ENCODE data around the gene SELENOM. TPM values are rescaled to one million over a fixed set of nuclear protein-coding genes. Genes with fewer than 3 reads are reported as not detected.
"Not testable (repeated sequence)": the region's sequence is repeated elsewhere in the genome, so short reads cannot be mapped to it uniquely, and the experiment has no call there.

The SELENOM gene
- total RNA-seq, 1 donor from 2014 or later, result 11.8 TPM

DNA sequence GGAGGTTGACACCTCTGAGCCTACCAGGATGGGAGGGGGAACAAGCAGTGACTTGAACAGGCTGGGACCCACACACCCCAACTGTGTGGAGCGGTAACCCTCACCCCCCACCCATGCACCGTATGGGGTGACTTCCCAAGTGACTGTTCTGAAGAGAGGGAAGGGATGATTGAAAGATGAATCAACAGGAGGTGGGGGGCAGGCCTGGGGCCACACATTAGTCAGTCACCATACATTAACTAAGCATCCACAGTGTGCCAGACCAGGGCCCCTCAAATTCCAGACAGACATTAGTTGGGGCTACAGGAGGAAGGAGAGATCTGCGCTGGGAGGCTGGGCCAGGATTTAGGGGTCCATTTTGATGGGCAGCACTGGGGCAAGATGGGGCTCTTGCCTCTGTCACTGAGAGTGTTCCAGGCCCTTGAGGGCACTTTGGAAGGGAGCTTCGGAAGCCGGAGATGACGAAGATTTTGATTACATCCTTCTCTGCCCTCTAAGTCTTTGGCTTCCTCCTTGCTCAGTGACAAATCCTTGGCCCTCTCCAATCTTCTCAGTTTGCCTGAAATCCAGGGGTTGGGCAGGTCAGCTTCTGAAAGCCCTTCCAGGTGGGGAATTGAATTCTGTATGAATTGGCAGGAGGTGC, 25.3 kb downstream of the SELENOM start:
- DNase-seq (ENCODE audit: low spot score in 2 of 2) (no peak), FAIRE-seq (no peak)

DNA sequence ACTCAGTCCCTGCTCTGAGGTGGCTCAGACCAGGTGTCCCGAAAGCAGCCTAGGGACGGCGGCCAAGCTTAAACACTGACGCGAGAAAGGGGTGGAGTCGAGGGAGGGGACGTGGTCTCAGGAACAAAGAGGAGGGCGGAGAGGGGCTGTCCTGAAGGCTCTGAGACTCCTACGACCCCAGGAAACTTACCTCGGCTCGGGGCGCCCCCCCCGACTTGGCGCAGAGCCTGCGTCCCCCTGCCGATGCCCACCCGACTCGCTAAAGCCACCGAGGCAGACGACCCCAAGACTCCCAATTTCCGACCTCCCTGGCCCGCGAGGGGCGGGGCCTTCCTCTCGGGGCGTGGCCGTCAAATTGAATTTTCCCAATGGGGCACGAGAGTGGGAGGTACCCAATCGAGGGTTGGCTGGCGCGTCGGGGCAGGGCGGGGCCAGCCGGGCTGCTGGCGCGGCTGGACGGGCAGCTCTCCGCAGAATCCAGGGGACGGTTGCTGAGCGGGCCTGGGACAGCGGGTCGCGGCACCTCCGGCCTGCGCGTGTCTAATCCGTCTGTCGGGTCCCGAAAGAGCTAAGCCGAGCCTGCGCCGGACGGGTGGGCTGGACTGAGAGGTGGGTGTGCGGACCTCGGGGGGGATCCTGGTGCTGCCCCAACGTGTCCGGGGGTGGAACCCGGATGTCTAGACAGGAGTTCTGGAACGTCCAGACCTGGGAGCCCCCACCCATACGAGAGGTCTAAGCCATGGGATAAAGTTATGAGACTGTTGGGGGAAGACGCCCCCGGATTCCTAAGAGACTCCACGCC, 26.3 kb downstream of the SELENOM start, which contains the start of gene SMTN:
Gene SMTN, plus strand, starts transcription at position 471 of the 802 bp plus-strand sequence. CDS start 1,941 bp downstream, outside the sequence.
- FAIRE-seq (no peak), DNase-seq (ENCODE audit: low spot score in 2 of 2) (peak; percentile 76 to 95)

DNA sequence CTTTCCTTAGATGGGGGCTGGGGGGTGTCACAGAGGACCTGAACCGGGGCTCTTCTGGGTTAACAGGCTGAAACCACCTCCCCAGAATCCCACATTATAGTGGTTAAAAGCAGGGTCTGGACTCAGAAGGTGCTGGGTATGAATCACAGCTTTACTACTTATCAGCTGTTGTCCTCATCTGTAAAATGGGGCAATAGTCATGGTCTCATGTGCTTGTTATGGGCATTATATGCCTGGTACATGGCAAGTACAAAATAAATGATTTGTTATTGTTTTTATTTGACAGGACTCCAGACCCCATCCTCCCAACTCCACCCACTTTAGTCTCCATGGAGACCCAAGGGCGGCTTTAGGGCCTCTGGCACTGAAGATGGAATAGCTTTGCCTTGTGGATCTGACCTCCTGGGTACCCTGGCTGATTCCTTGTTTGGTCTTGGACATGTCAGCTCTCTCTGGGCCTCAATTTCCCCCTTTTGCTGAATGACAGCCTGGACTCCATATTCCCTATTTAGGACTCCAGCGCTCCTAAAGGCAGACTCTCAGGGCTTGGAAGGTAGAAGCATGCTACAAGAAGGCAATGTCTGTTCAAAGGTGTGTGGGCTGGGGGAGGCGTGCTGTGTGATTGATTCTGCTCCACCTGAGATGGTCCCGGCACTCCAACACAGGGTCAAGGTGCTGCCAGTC, 27.1 kb downstream of the SELENOM start:
- no peak for FAIRE-seq
- DNase-seq (ENCODE audit: low spot score in 2 of 2), result peak; percentile 15 to 23

DNA sequence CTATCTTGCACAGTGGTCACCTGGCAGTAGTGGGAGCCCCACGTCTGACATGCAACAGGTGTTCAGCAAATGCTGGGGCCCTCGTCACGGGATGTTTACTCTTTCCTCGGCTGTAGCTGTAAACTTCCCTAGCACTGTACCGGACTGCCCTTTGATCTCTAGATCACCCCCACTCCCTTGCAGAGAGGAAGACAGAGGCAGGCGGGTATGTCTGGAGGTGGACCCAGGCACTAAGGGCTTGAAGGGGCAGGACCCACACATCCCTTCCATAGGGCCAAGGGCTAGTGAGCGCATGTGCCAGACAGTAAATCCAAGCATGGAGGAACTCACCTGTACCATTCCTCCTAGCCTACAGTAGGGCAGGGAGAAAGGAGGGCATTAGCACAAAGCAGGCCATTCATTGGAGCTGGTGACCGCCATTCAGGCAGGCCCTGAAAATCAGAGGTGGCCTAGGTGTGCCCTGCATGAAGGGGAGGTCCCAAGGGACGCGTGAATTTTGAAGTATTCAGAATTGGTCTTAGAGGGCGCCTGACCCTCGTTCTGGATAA, 28.2 kb downstream of the SELENOM start:
- FAIRE-seq, result no peak
- peak in 1 of 2 donors; percentile 10 for DNase-seq (ENCODE audit: low spot score in 2 of 2)

DNA sequence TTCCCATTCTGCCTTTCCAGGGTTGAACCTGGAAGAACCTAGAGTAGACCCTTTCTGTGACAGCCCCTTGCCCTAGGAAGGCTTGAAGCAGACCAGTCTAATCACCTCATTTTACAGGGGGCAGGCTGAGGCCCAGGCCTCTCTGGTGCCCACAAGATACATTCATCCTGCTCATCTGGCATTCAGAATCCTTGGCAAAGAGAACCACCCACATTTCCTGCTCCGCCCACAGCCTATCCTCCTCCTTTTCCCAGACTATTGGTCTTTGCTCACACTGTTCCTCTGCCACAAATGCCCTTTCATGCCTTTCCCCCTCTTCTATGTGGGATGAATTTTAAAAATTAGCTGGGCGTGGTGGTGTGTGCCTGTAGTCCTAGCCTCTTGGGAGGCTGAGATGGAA, 29.0 kb downstream of the SELENOM start:
- not testable (repeated sequence) for FAIRE-seq
- DNase-seq (ENCODE audit: low spot score in 2 of 2), result peak in 1 of 2 donors; percentile 18

DNA sequence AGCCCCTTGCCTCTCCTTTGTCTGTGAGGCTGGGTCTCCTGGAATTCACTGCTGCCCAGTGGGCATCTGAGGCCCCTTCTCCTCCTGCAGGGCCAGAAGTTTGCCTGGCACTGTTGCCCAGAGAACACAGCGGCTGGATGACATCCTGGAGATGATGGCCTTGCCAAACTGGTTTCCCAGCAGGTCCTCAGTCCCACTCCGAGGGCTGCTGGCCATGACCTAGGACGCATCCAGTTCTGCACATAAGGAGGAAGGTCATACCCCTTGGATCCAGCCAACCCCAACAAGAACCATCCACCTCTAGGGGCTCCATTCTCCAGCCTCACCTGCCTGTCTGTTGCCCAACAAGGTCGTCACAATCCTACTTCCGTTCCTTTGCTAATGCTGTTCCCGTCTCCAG, 29.7 kb downstream of the SELENOM start:
- FAIRE-seq (no peak), DNase-seq (ENCODE audit: low spot score in 2 of 2) (no peak)

DNA sequence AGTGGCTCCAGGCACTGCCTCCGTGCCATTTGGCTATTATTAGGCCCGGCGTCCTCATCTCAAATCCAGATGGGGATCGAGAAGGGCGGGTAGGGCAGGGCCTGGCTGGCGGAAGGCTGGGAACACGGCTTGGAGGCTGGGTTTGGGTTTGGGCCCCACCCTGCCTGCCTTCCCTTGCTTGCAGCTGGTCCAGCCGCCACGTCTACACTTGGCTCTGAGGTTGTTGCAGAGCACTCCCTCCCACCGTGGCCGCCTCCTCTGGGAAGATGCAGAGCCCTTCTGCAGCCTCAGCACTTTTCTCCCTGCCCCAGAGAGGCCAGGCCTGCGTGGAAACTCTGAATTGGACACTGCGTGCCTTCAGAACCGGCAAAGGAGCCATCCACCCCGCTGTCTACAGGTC, 31.4 kb downstream of the SELENOM start:
- DNase-seq (ENCODE audit: low spot score in 2 of 2) (peak in 1 of 2 donors; percentile 28), FAIRE-seq (no peak)

DNA sequence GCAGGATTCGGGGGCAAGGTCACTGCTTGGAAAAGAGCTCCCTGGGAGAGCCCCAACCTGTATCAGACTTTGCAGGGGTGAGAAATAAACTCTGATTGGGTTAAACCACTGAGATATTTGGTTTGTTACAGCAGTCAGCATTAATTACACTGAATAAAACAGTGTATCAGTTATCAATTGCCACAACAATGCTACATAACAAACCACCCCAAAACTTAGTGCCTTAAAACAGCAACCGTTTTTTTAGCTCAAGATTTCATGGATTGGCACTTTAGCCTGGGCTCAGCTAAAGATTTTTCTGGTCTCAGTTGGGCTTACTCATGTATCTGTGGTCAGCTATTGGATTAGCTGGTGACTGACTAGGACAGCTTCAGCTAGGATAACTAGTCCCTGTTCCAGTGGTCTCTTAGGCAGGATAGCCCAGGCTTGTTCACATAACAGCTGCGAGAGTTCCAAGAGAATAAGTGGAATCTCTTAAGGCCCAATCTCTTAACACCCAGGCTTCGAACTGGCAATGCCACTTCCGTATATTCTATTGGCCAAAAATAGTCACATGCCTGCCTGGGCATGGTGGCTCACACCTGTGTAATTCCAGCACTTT, 33.7 kb downstream of the SELENOM start:
- DNase-seq (ENCODE audit: low spot score in 2 of 2); FAIRE-seq: not testable (repeated sequence)

DNA sequence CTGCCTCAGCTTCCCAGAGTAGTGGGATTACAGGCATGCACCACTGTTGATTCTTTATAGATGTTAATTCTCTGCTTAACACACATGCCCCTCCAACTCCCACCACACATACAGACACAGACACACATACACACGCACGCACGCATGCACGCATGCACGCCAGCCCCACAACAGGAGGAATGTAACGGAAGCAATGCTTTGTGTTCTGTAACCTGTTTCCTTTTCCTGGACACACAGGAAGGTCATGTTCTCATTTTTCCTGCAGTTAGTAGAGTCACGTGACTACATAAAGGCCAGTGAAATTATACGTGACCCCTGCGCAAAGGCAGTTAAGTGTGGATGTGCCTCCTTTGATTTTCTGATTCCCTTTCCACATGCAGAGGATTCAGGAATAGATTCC, 34.2 kb downstream of the SELENOM start:
- not testable (repeated sequence) for DNase-seq (ENCODE audit: low spot score in 2 of 2); FAIRE-seq

DNA sequence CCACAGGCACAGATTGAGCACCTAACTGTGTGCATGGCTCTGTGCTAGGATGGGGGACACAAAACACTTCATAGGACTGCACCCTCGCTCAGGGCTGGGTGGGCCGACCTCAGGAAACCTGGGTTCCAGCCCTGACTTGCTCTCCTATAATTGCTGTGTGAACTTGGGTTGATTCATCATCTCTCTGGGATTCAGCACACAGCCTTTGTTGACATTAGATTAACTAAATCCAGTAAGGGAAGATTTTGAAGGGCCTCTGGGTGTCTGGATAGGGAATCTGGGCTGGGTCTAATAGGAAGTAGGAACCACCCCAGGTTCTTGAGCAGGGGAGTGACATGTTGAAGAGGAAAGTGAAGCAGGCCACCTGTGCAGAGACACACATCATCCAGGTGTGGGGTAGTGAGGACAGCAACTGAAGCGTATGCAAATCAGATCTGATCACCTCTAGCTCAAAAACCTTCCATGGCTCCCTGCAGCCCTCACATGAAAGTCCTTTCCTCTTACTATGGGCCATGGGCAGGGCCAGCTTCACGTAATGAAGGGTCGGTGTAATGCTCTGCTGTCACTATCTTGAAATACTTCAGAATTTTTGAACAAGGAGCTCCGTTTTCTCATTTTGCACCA, 37.6 kb downstream of the SELENOM start:
- FAIRE-seq; DNase-seq (ENCODE audit: low spot score in 2 of 2): not testable (repeated sequence)

DNA sequence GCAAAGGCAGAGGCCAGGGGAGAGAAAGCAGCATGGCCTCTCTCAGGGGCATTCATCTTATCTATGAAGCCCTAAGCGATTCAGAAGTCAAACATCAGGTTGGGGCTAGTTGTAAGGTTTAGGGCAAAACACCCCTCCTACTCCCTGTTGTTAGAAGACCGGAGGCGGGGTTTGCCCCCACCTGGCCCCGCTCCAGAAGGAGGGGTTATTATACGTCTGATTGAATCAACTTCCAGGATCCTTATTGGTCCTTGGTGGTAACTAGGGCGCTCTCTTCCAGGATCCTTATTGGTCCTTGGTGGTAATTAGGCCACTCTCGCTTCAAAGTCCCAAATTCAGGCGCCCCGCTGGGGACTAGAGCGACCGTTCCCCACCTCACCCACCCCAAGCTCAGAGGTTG, 38.4 kb downstream of the SELENOM start:
- FAIRE-seq (no peak), DNase-seq (ENCODE audit: low spot score in 2 of 2) (no peak)

DNA sequence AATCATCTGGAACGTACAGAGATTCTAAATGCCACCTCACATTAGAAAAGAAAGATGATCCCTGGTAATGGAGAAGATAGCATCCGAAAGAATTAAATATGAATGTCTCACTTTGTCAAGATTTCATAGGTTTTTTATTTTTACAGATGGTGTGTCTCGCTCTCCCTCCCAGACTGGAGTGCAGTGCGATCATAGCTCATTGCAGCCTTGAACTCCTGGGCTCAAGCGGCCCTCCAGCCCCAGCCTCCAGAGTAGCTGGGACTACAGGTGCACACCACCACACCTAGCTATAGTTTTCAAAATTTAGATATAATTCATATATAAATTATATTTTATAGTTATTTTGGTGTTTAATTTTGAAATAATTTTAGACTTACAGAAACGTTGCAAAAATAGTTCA, 43.0 kb downstream of the SELENOM start:
- DNase-seq (ENCODE audit: low spot score in 2 of 2) (no peak), FAIRE-seq (no peak)

DNA sequence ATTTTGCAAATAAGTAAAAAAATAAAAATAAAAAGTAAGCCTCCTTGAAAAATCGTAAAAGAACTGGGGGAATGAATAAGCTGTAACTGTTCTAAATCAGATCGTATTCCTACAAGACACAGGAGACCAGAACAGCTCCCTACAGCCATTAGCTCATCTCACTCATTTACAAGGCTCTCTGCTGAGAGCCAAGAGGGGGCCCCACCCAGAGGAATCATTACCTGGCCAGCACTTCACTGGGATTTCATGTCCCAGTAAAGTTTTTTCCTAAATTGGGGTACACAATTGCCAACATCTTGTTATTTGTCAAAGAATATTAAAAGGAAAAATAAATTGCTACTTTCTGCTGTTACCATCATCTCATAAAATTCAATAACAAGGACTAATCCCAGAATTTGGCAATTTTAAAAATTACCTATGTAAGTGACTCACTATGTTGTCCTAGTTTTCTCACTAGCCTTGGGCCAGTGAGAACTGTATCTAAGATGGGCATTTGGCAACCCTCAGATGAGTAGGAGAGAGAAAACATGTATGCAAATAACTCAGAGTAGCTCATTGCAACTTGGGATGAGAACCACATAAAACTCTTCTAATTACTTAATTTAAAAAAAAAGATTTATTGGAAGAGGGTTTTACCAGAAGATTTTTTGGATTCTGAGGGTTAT, 44.7 kb downstream of the SELENOM start:
- FAIRE-seq, result no peak

DNA sequence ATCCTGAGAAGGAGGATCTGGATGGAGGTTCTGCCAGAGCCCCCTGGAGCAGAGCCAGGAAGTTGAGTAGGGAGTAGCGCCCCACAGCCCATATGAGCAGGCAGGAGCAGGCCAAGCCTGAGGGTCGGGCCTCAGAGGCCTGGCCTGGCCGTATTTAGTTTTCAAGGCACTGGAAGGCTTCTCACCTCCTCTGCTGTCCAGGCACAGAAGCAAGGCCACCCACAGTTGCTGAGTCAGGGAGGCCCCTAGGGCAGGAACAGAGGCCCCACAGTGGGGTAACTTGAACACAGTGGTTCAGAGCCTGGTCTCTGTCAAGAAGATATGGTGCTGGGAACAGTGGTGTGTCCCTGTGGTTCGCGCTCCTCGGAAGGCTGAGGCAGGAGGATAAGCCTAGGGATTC, 47.7 kb downstream of the SELENOM start:
- not testable (repeated sequence) for FAIRE-seq; DNase-seq (ENCODE audit: low spot score in 2 of 2)

More for the DNA sequence above, 44.7 kb downstream of the SELENOM start:
- no peak for DNase-seq (ENCODE audit: low spot score in 2 of 2)

DNA sequence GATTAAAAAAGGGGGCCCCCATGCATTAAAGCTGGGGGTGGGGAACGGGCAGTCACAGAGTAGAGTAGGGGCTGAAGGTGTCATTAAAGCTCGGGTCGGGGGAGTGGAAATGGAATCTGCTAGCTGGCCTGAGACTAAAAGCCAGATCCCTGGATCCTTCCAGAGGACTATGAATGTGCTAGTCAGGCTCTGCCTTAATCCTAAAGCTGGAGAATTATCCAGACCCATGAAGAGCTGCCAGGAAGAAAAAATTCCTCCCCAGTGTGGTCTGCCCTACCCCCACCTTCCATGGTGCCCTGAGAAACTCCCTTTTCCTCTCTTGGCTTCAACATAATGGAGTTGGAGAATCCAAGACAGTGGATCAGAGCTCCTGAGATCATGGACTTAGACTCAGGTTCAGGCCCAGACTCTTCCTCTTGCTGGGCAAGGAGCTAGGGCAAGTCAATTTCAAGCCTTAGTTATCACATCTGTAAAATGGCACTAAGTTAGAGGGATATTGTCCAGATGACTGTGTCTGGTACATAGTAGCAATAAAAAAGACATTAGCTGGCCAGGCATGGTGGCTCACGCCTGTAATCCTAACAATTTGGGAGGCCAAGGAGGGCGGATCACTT, 50.3 kb downstream of the SELENOM start:
- DNase-seq (ENCODE audit: low spot score in 2 of 2), result no peak
- FAIRE-seq, result no peak

DNA sequence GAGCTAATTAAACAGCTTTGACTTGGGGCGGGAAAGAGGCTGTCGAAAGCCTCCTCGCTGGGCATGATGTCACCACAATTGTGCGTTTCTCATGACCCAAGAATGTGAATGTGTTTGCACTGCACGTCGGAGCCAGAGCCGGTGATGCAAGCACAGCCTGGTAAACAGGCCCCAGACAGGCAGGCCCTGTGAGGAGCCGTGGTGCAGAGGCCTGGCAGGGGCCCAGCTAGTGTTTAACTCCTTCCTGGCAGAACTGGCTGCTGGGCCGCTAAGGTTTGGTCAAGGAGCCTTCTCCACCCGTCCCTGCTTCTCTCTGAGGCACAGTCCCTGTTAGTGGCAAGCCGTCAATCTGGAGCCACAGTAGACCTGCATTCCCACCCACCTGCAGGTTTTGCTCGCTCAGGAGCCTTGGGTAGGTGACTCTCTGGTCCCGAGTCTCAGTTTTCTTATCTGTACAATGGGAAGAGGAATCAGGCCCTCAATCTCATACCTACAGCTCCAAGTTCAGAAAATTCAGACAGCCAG, 51.7 kb downstream of the SELENOM start:
- FAIRE-seq (no peak), DNase-seq (ENCODE audit: low spot score in 2 of 2) (peak in 1 of 2 donors; percentile 53)

DNA sequence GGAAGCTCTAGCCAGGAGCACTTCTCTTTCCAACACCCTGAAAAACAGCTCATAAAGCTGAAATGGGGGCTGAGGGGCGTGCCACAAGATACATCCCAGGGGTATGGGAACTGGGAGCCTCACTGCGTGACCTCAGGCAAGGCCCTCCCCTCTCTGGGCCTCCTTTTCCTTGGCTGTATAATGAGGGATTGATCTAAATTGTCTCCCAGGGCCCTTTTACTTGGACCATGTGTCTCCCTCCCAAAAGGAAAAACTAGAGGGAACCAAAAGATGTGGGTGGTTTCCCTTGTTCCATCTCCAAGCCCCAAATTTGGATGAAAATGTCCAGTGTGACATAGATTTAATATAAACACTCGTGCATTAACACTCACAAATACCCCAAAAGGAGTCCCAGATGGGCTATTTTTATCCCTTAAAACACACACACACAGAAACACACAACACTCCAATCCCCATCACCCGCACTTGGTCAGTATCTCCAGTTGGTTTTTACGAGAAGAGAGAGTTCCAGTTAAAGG, 52.2 kb downstream of the SELENOM start:
- DNase-seq (ENCODE audit: low spot score in 2 of 2) (no peak), FAIRE-seq (no peak)
